Adipose tissue (tissue), 3 donors: ENCODE results near the gene TRAPPC11. TPM values are rescaled to one million over a fixed set of nuclear protein-coding genes. Genes with fewer than 3 reads are reported as not detected.
"Not testable (repeated sequence)": the region's sequence is repeated elsewhere in the genome, so short reads cannot be mapped to it uniquely, and the experiment has no call there.

Experiments
- H3K27ac ChIP-seq: one replicate; pipeline ENCODE4 v1.5.1; 2013; ENCODE audit warnings: low read depth, low read length
- WGBS, 3 donors: extraction: QIAGEN DNeasy Blood & Tissue Kit; methylation state at CpG; one replicate each; pipeline ENCODE4 v1.1.7; 2013; 5-methylcytosine and 5-hydroxymethylcytosine counted together
- polyA plus RNA-seq, 3 donors: library from polyadenylated mRNA; stranded (reverse); fragments of 200-250 nt; gene quantifications; one replicate each; pipeline ENCODE4 v1.2.3, GENCODE V29; 2013
- donor health status: healthy with polysubstance abuse.
- donor health status: Bipolar disorder and iron deficiency.
- donor health status: healthy.

Gene TRAPPC11
- polyA plus RNA-seq, 3 donors: 8.6 to 13.8 (median 10.3) TPM

GRCh38 chr4:183698909-183699308, 39.8 kb downstream of the TRAPPC11 start:
- H3K27ac ChIP-seq: no peak overlapping the region

GRCh38 chr4:183700407-183700806, 41.3 kb downstream of the TRAPPC11 start:
- H3K27ac ChIP-seq: no peak overlapping the region
- 82 to 96% (median 93%) methylated on average over 4 of the region's 4 CpGs for WGBS, 3 donors

GRCh38 chr4:183702492-183702891, 43.4 kb downstream of the TRAPPC11 start:
- 56 to 100% (median 97%) methylated on average over 1 of the region's 1 CpG for WGBS, 3 donors
- no peak overlapping the region for H3K27ac ChIP-seq

- H3K27ac ChIP-seq: no peak overlapping the region
- WGBS, 3 donors: 78 to 84% (median 82%) methylated on average over 7 of the region's 7 CpGs
Measured at GRCh38 chr4:183714626-183715025, 55.5 kb downstream of the TRAPPC11 start.

GRCh38 chr4:183716302-183716701, 57.2 kb downstream of the TRAPPC11 start:
- H3K27ac ChIP-seq: no peak overlapping the region
- WGBS, 3 donors: 45 to 90% (median 84%) methylated on average over 4 of the region's 4 CpGs

GRCh38 chr4:183718876-183719275, 59.8 kb downstream of the TRAPPC11 start:
- H3K27ac ChIP-seq: no peak overlapping the region
- WGBS, 3 donors: 70 to 77% (median 74%) methylated on average over 5 of the region's 5 CpGs

GRCh38 chr4:183721207-183722081, 62.4 kb downstream of the TRAPPC11 start:
- H3K27ac ChIP-seq: no peak overlapping the region
- WGBS, 3 donors: 12 to 42% (median 36%) methylated on average over 38 of the region's 38 CpGs

GRCh38 chr4:183722731-183723560, 63.9 kb downstream of the TRAPPC11 start:
- 4 to 9% (median 5%) methylated on average over 56 to 70 of the region's 70 CpGs for WGBS, 3 donors
- H3K27ac ChIP-seq: no peak overlapping the region

- 65 to 85% (median 84%) methylated on average over 12 of the region's 12 CpGs for WGBS, 3 donors
Measured at GRCh38 chr4:183723561-183724228, 64.6 kb downstream of the TRAPPC11 start.

GRCh38 chr4:183725585-183725984, 66.5 kb downstream of the TRAPPC11 start:
- 78 to 99% (median 87%) methylated on average over 5 of the region's 5 CpGs for WGBS, 3 donors
- H3K27ac ChIP-seq: not testable (repeated sequence)

More at GRCh38 chr4:183723561-183724228, 64.6 kb downstream of the TRAPPC11 start:
- H3K27ac ChIP-seq: no peak overlapping the region

- H3K27ac ChIP-seq: no peak overlapping the region
- 83 to 94% (median 91%) methylated on average over 5 of the region's 5 CpGs for WGBS, 3 donors
Measured at GRCh38 chr4:183727482-183727881, 68.4 kb downstream of the TRAPPC11 start.

- H3K27ac ChIP-seq: no peak overlapping the region
- WGBS, 3 donors: 78 to 86% (median 79%) methylated on average over 22 of the region's 22 CpGs
Measured at GRCh38 chr4:183728223-183729068, 69.4 kb downstream of the TRAPPC11 start.

- WGBS, 3 donors: 90 to 95% (median 93%) methylated on average over 5 of the region's 5 CpGs
- no peak overlapping the region for H3K27ac ChIP-seq
Measured at GRCh38 chr4:183729069-183729406, 69.9 kb downstream of the TRAPPC11 start.

GRCh38 chr4:183729430-183730328, 70.6 kb downstream of the TRAPPC11 start:
- no peak overlapping the region for H3K27ac ChIP-seq
- WGBS, 3 donors: 61 to 71% (median 70%) methylated on average over 13 of the region's 13 CpGs

- no peak overlapping the region for H3K27ac ChIP-seq
- WGBS, 3 donors: 83 to 88% (median 85%) methylated on average over 8 of the region's 8 CpGs
Measured at GRCh38 chr4:183732296-183732695, 73.2 kb downstream of the TRAPPC11 start.

- H3K27ac ChIP-seq: no peak overlapping the region
- WGBS, 3 donors: 88 to 92% (median 91%) methylated on average over 11 of the region's 11 CpGs
Measured at GRCh38 chr4:183733181-183733580, 74.1 kb downstream of the TRAPPC11 start.

GRCh38 chr4:183738081-183738673, 79.1 kb downstream of the TRAPPC11 start:
- 52 to 61% (median 60%) methylated on average over 10 of the region's 10 CpGs for WGBS, 3 donors
- no peak overlapping the region for H3K27ac ChIP-seq
